Measurements from ENCODE around the gene FUT6.
"Not testable (repeated sequence)": the region's sequence is repeated elsewhere in the genome, so short reads cannot be mapped to it uniquely, and the experiment has no call there.

The FUT6 gene

DNA sequence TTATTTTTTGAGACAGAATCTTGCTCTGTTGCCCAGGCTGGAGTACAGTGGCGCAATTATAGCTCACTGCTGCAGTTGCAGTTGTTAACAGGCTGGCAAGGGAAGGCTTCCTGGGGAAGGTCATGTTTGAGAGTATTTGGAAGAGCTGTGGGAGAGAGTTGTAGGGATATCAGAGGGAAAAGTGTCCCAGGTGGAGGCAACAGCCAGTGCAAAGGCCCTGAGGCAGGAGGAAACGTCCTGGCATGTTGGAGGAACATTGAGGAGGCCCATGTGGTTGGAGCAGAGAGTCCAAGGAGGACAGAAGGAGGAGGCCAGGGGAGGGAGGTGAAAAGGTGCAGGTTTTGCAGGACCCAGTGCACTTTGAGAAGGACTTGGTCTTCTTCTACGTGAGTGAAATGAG lies 46.3 kb downstream of the FUT6 start:
- Mint-ChIP-seq H3K36me3 (ENCODE audit: low read depth) (peaks cover 16% of the 10 kb centered on the region), H3K4me3 (no peak overlapping the region), H3K27ac (no peak overlapping the region), H3K4me1 (ENCODE audit: low read depth) (peaks cover 7% of the 10 kb centered on the region), H3K9me3 (no peaks in the 10 kb centered on the region), H3K27me3 (ENCODE audit: low read depth) (no peaks in the 10 kb centered on the region)

DNA sequence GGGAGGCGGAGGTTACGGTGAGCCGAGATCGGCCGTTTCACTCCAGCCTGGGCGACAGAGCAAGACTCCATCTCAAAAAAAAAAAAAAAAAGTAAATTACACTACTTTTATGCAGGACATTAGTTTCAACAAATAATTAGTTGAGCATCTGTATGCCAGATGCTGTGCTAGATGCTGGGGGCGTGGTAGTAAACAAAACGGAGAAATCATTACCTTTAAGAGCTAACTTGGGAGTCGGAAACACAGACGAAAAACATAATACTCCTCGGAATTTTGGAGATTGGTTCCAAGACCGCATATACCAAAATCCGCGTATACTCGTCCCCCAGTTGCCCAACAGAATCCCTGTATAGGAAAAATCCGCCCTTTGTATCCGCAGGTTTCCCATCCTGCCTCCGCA lies 47.3 kb downstream of the FUT6 start:
- no peaks in the 10 kb centered on the region for H3K27me3 Mint-ChIP-seq (ENCODE audit: low read depth)
- H3K27ac Mint-ChIP-seq, result no peak overlapping the region
- H3K4me1 Mint-ChIP-seq (ENCODE audit: low read depth), result peaks cover 7% of the 10 kb centered on the region
- H3K4me3 Mint-ChIP-seq, result no peak overlapping the region
- H3K9me3 Mint-ChIP-seq, result no peaks in the 10 kb centered on the region
- peaks cover 20% of the 10 kb centered on the region for H3K36me3 Mint-ChIP-seq (ENCODE audit: low read depth)

DNA sequence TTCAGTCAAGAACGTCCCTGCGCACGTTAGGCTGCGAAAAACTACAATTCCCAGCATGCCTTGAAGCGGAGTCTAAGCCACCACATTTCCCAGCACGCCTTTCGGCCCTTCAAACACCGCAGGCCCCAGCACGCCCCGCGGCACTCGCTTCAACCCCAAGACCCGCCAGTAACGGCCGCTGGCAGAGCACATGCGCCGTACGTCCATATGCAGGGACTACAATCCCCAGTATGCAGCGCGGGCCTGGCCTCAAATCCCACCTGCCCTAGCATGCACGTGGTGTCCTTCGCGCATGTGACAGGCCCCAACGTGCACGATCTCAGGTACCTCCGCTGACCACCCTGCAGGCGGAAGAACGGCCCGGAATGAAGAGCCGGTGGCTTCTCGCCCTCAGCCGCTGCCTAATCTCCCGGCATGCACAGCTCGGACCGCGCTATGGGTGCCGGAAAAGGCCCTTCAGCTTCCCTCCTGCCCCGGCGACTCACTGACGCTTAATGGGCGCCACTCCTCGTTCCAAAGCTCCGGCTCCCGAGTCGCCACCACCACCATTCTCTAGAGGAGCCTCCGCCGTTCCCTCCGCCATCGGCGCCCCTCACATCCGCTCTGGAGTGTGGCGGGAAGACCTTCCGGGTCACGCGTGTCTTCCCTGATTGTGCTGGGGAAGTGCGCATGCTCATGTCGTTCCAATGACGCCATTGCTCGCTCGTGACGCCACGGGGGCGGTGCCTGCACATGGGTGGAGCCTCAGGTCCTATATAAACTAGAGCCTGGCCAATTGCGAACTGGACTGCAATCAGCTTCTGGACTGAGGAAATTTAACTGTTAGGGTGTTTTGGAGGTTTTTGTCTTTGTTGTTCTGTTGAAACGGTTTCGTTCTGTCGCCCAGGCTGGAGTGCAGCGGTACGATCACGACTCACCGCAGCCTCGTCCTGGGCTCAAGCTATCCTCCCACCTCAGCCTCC lies 48.7 kb downstream of the FUT6 start, which contains the start of gene DUS3L:
DUS3L (minus strand) TSS at position 605 of the 962 bp plus-strand sequence; CDS start at position 583, 22 bp downstream.
- peak within 1 kb of the TSS; percentile 100 for H3K27ac Mint-ChIP-seq
- H3K4me3 Mint-ChIP-seq, result peak within 1 kb of the TSS; percentile 99
- H3K4me1 Mint-ChIP-seq (ENCODE audit: low read depth), result peaks cover 7% of the 10 kb centered on the region
- H3K27me3 Mint-ChIP-seq (ENCODE audit: low read depth), result no peaks in the 10 kb centered on the region
- H3K36me3 Mint-ChIP-seq (ENCODE audit: low read depth), result peaks cover 24% of the 10 kb centered on the region
- no peaks in the 10 kb centered on the region for H3K9me3 Mint-ChIP-seq

DNA sequence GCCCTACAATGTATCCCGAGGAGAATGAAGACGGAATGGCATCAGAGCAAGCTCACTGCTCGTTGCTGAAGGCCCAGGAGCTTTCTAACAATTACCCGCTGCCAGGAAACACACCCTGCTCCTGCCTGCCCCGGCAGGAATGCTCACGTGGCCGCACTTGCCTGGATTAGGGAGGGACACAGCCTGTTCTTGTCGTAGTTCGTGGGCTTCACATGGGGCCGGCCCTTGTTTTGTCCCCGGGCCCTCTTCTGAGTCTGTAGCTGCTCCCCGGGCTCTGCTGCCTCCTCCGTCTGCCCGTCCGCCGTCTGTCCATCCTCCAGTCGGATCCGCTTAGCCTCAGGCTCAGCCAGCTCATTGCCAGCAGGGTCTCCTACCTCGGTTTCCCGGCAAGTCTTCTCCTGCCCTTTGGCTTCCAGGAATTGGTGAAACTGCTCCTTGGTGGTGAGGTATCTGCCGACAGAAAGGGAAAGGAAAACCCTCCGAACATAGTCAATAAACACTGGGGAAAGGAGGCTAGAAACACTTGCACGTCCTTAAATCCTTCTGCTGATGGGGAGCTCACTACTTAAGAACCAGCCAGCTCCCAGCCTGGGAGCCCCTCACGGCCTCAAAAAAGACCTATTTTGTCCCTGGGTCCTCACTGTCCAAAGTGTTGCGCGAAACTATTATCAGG lies 49.5 kb downstream of the FUT6 start:
- Mint-ChIP-seq H3K4me3 (peak overlapping the region; percentile 99), H3K27ac (peak overlapping the region; percentile 100), H3K36me3 (ENCODE audit: low read depth) (peaks cover 24% of the 10 kb centered on the region), H3K4me1 (ENCODE audit: low read depth) (peaks cover 7% of the 10 kb centered on the region), H3K27me3 (ENCODE audit: low read depth) (no peaks in the 10 kb centered on the region), H3K9me3 (no peaks in the 10 kb centered on the region)

DNA sequence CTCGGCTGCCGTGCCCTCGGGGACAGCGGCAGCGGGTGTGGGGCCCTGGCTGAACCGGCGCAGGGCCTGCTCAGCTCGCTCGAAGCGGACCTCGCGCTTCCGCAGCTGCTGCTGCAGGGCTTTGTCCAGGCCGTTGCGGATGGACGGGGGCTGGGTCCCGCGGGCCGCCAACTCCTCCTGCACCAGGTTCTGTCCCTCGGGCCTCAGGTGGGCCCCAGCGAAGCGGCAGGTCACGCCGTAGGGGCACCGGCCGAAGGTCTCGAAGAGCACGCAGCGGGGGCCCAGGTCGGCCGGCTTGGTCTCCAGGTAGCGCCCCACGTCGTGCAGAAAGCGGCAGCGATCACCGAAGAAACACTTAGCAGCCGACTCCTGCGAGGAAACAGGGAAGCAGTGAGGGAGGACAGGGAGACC lies 50.1 kb downstream of the FUT6 start:
- H3K36me3 Mint-ChIP-seq (ENCODE audit: low read depth), result peaks cover 24% of the 10 kb centered on the region
- no peaks in the 10 kb centered on the region for H3K27me3 Mint-ChIP-seq (ENCODE audit: low read depth)
- no peak overlapping the region for H3K4me3 Mint-ChIP-seq
- H3K27ac Mint-ChIP-seq, result no peak overlapping the region
- peaks cover 7% of the 10 kb centered on the region for H3K4me1 Mint-ChIP-seq (ENCODE audit: low read depth)
- no peaks in the 10 kb centered on the region for H3K9me3 Mint-ChIP-seq

DNA sequence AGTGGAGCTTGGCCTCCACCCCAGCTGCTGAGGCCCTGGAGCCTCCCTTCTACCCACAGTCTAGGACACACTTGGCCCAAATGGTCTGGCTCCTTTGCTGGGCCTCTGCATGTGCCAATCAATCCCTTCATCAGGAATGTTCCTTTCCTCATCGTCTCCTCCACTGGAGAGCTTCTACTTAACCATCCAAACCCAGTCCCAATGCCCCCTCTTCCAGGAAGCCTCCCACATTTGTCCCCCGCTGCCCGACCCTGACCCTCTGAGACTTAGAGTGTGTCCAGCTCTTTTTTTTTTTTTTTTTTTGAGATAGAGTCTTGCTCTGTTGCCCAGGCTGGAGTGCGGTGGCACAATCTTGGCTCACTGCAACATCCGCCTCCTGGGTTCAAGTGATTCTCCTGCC lies 51.1 kb downstream of the FUT6 start:
- Mint-ChIP-seq H3K27me3 (ENCODE audit: low read depth) (no peaks in the 10 kb centered on the region), H3K9me3 (no peaks in the 10 kb centered on the region), H3K27ac (no peak overlapping the region), H3K36me3 (ENCODE audit: low read depth) (peaks cover 24% of the 10 kb centered on the region), H3K4me3 (no peak overlapping the region), H3K4me1 (ENCODE audit: low read depth) (peaks cover 7% of the 10 kb centered on the region)

DNA sequence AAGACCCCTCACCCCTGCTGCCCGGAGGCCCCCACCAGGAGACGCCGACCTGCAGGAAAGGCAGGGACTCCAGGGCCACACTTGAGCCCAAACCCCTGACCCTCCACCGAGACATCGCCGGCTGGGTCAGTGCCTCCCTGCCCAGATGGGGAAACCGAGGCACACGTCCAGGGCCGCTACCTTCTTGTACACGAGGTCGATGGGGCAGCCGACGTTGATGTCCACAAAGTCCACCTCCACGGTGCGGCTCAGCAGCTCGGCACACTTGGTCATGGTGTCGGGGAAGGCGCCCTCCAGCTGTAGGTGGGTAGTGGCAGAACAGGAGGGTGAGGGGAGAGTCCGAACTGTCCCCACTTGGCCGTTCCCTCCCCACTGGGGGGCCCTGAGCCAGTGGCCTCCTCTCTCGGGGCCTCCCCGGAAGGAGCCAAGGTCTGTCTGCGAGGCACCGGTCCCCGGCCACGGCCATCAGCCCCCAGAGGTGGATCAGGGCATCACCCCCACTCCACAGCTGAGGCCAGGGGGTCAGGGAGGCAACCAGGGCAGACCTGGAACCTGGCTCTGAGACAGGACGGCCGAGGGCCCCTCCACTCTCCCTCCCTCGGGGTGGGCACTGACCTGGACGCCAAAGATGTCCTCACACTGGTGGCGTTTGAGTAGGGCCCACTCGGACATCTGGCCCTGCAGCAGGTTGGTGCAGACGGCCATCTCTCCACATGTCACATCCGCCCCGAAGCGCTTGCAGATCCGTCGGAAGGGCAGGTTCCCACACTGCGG lies 51.9 kb downstream of the FUT6 start:
- Mint-ChIP-seq H3K27ac (no peak overlapping the region), H3K27me3 (ENCODE audit: low read depth) (no peaks in the 10 kb centered on the region), H3K9me3 (no peaks in the 10 kb centered on the region), H3K36me3 (ENCODE audit: low read depth) (peaks cover 24% of the 10 kb centered on the region), H3K4me1 (ENCODE audit: low read depth) (peaks cover 7% of the 10 kb centered on the region), H3K4me3 (no peak overlapping the region)

DNA sequence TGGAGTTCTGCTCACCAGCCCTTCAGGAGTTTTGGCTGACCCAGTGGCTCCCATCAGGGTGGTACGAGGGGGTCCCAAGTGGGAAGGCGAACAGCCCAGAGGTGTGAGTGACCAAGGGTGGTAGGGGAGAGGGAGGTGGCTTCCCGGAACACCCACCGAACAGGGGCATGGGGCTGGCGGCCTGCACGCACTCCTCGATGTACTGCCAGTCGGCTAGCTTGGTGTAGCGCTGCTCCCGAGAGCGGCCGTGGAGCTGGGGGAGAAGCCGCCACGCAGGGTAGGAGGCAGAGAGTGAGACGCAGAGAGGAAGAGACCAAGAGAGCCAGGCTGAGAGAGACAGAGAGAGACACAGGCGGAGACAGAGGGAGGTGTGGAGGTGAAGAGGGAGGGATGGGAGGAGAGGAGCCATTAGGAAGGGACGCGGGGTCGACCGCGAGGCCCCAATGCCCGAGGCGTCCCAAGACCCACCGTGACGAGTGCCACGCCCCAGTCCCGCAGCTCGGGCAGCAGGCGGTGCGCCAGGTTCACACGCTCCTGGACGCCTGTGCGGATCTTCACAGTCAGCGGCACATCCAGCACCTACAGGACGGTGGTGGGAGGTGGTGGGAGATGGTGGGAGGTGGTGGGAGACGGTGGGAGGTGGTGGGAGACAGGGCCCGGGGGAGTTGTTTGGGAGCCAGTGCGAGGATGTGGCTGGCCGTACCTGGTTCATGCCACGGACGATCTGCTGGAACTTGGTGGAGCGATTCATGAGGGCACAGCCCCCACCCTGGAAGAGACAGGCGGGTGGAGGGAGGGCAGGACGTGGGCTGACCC lies 52.7 kb downstream of the FUT6 start:
- peaks cover 7% of the 10 kb centered on the region for H3K4me1 Mint-ChIP-seq (ENCODE audit: low read depth)
- no peak overlapping the region for H3K4me3 Mint-ChIP-seq
- peaks cover 24% of the 10 kb centered on the region for H3K36me3 Mint-ChIP-seq (ENCODE audit: low read depth)
- no peaks in the 10 kb centered on the region for H3K27me3 Mint-ChIP-seq (ENCODE audit: low read depth)
- H3K27ac Mint-ChIP-seq, result no peak overlapping the region
- no peaks in the 10 kb centered on the region for H3K9me3 Mint-ChIP-seq

DNA sequence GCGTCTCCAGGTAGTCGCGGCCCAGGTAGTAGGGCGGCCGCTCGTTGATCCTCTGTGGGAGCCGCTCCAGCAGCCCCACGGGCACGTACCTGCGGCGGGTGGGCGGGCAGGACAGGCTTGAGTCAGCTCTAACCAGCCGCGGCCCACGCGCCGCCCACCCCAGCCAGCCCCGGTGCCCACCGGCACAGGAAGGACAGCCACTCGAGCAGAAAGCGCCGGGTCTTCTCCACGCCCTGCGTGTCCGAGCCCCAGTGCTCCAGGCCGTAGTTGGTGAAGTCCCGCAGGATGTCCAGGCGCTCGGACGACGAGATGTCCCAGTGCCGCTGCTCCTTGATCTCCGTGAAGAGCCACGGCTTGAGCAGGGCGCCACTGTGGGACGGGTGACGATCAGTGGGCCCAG lies 54.1 kb downstream of the FUT6 start:
- Mint-ChIP-seq H3K4me3 (no peak overlapping the region), H3K36me3 (ENCODE audit: low read depth) (peaks cover 23% of the 10 kb centered on the region), H3K4me1 (ENCODE audit: low read depth) (peaks cover 5% of the 10 kb centered on the region), H3K27ac (no peak overlapping the region), H3K27me3 (ENCODE audit: low read depth) (no peaks in the 10 kb centered on the region), H3K9me3 (no peaks in the 10 kb centered on the region)

DNA sequence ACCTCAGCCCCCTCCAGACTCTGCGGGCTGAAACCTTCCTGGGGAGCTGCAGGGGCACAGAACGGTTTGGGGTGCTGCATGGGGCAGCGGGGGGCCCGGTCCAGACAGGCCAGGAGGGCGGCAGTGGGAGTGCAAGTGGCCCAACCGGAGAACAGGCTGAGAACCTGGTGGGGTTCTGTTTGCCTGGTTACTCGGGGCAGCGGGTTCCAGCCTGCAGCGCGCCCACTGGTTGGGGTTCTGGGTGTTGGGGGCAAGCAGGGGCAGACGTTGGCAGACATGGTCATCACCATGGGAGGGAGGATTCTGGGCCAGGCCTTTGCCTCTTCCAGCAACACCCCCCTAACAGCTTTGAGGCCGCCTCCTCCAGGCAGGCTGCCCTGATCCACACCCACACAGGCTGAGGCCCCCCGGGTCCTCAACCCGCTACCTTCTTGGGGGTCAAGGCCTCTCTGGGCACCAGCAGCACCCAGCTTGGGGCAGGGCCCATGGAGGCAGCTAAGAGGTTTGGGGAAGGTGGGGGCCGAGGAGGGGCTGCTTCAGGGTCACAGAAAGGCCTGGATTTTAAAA lies 54.8 kb downstream of the FUT6 start, which contains the start of gene PRR22:
PRR22 (minus strand) TSS at position 166 of the 567 bp plus-strand sequence; CDS start at position 80, 86 bp downstream.
- Mint-ChIP-seq H3K27me3 (ENCODE audit: low read depth) (no peaks in the 10 kb centered on the region), H3K36me3 (ENCODE audit: low read depth) (peaks cover 18% of the 10 kb centered on the region), H3K9me3 (no peaks in the 10 kb centered on the region), H3K4me3 (no peak within 1 kb of the TSS), H3K4me1 (ENCODE audit: low read depth) (no peaks in the 10 kb centered on the region), H3K27ac (no peak within 1 kb of the TSS)

DNA sequence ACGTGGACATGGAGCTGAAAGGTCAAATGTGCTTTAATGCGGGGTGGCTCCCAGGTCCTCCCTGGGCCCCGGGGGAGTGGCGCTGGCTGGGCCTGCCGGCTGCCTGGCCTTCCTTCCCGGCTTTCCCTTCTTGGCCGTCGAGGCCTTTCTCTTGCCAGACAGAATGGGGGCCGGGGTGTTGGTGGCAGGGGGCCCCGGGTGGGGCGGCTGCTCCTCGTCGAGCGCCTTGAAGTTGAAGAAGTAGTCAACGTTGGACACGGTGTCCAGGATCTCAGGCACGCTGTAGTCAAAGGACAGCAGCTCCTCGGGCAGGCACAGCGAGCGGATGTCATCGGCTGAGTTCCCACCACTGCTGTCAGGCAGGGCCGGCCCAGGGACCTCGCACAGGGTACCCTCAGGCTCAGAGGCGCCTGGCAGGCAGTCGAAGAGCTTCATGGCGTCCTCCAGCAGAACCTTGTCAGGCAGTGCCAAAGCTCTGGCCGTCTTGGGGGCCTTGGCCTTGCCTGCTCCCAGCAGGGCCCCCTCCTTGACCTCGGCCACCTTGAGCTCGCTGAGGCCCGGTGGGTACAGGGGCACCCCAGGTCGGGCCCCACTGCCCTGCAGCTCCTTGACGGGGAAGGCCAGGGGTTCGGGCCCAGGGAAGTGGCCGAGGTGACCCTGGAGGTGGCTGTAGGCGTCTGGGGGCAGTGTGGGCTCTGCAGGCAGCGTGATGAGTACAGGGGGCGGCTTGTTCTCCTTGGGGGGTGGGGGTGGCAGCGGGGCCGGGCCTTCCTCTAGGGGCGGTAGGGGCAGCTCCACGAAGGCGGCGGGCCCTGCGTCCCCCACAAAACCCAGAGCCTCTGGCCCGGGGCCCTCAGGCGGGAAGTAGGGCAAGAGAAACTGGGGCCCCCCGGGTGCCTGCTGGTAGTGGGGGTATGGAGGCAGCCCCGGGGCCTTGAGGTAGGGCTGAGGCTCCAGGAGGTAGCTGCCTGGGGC lies 56.3 kb downstream of the FUT6 start:
- no peaks in the 10 kb centered on the region for H3K9me3 Mint-ChIP-seq
- H3K27me3 Mint-ChIP-seq (ENCODE audit: low read depth), result no peaks in the 10 kb centered on the region
- no peaks in the 10 kb centered on the region for H3K4me1 Mint-ChIP-seq (ENCODE audit: low read depth)
- H3K4me3 Mint-ChIP-seq, result no peak overlapping the region
- no peak overlapping the region for H3K27ac Mint-ChIP-seq
- peaks cover 9% of the 10 kb centered on the region for H3K36me3 Mint-ChIP-seq (ENCODE audit: low read depth)

DNA sequence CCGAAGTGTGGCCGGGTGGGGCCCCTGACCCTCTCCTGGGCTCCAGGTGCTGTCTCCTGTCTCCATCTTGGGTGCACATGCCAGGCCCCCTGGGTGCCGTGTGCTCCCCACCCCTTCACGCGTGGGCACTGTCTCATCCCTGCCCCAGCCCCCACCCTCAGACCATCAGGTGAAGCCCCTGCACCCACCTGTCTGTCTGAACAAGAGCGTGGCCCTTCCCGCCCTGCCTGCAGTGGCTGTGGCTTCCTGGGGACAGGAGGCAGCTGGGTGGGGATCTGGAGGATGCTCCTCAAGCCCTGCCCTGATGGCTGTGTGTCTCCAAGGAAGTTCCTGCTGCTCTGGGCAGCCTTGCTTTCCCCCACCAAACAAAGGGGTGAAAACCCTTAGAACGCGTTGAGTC lies 57.2 kb downstream of the FUT6 start:
- Mint-ChIP-seq H3K27me3 (ENCODE audit: low read depth) (no peaks in the 10 kb centered on the region), H3K9me3 (no peaks in the 10 kb centered on the region), H3K4me1 (ENCODE audit: low read depth) (no peaks in the 10 kb centered on the region), H3K36me3 (ENCODE audit: low read depth) (peaks cover 5% of the 10 kb centered on the region), H3K4me3 (no peak overlapping the region), H3K27ac (no peak overlapping the region)

DNA sequence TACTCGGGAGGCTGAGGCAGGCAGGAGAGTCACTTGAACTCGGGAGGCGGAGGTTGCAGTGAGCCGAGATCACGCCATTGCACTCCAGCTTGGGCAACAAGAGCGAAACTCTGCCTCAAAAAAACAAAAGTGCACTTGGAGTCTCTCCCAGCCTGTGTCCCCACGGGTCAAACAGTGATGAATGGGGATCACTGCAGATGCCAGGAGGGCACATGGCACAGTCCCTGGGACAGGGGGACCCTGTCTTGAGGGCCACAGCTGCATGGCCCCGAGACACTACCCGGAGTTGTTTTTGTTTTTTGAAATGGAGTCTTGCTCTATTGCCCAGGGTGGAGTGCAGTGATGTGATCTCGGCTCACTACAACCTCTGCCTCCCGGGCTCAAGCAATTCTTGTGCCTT lies 58.6 kb downstream of the FUT6 start:
- not testable (repeated sequence) for H3K9me3 Mint-ChIP-seq; H3K4me1 Mint-ChIP-seq (ENCODE audit: low read depth); H3K27me3 Mint-ChIP-seq (ENCODE audit: low read depth); H3K27ac Mint-ChIP-seq; H3K36me3 Mint-ChIP-seq (ENCODE audit: low read depth); H3K4me3 Mint-ChIP-seq

Measured in T-helper 1 cell treated with Interleukin-12 subunit alpha and Interleukin-12 subunit beta and Interleukin-4 antibody, amounts not matched to agents 30 μg/mL and 1 μg/mL, for 36 hours (primary cell).